Cardiac septum (tissue), 1 donor: ENCODE data around the gene PLOD3. TPM values are rescaled to one million over a fixed set of nuclear protein-coding genes. Genes with fewer than 3 reads are reported as not detected.
"Not testable (repeated sequence)": the region's sequence is repeated elsewhere in the genome, so short reads cannot be mapped to it uniquely, and the experiment has no call there.

Experiments used
- DNase-seq: peaks from one replicate; pipeline ENCODE4 v3.0.0-alpha.2; 2020; ENCODE audit warnings: low spot score
- intact Hi-C: fragments of 100-400 bp; cut with DNase I; formaldehyde crosslinking; loops from one replicate; pipeline ENCODE4 v1.14.0; 2022
- long read RNA-seq: library from polyadenylated mRNA; unstranded; transcript quantifications from one replicate; pipeline ENCODE4 v2.0.0, GENCODE V29; 2021
- total RNA-seq: library from RNA; stranded (reverse); fragmentation: NEBNext Ultra II Directional; extraction: Animal tissue kit (Norgen Biotek cat#: 25700); gene quantifications from one replicate; pipeline ENCODE4 v1.2.1, GENCODE V29; 2021
- donor health status: DM: no; HTN: no; CAD: no.

Gene PLOD3
- 43.9 TPM for total RNA-seq
- long read RNA-seq, transcript PLOD3-201 (19 exons, 2,920 nt): major isoform, 22 of 61 reads
- long read RNA-seq, partial matches to known transcripts: 34 of 61 reads
- long read RNA-seq, other reads (novel, unspliced or antisense): 5 of 61 reads

- intact Hi-C loops: loop anchor here (5.0 kb wide), 1 partner anchor 35 kb away; no protein-coding TSS in a partner anchor
- DNase-seq: peak; percentile 96
Observed at GRCh38 chr7:101217388-101218235, at the start of gene PLOD3, which contains the start of gene ZNHIT1. Gene PLOD3, minus strand, starts transcription at chr7:101217581. Its CDS starts 307 bp downstream, at chr7:101217274. Gene ZNHIT1, plus strand, starts transcription at chr7:101218165. Its CDS starts 31 bp downstream, at chr7:101218196.

GRCh38 chr7:101265622-101266516 lies 48.5 kb upstream of the PLOD3 start:
- intact Hi-C loops: no loop called here
- DNase-seq: no peak

GRCh38 chr7:101264102-101264706 lies 46.8 kb upstream of the PLOD3 start:
- intact Hi-C loops: not testable (repeated sequence)
- peak; percentile 81 for DNase-seq

- intact Hi-C loops: no loop called here
- DNase-seq: no peak
Observed at GRCh38 chr7:101258243-101258731, 40.9 kb upstream of the PLOD3 start.

GRCh38 chr7:101255796-101256195 lies 38.4 kb upstream of the PLOD3 start:
- no peak for DNase-seq
- intact Hi-C loops: no loop called here

- DNase-seq: not testable (repeated sequence)
- intact Hi-C loops: loop anchor here (5.0 kb wide), 1 partner anchor 36 kb away; the partner anchor contains the start of genes PLOD3 and ZNHIT1
Observed at GRCh38 chr7:101253199-101253598, 35.8 kb upstream of the PLOD3 start.

- intact Hi-C loops: loop anchor here (5.0 kb wide), 1 partner anchor 35 kb away; the partner anchor contains the start of genes PLOD3 and ZNHIT1
- DNase-seq: peak; percentile 99
Observed at GRCh38 chr7:101251871-101252659, 34.7 kb upstream of the PLOD3 start.

GRCh38 chr7:101250324-101250723 lies 32.9 kb upstream of the PLOD3 start:
- DNase-seq: no peak
- intact Hi-C loops: loop anchor here (5.0 kb wide), 1 partner anchor 33 kb away; the partner anchor contains the start of genes PLOD3 and ZNHIT1

- intact Hi-C loops: no loop called here
- no peak for DNase-seq
Observed at GRCh38 chr7:101248276-101248675, 30.9 kb upstream of the PLOD3 start.

- intact Hi-C loops: no loop called here
- no peak for DNase-seq
Observed at GRCh38 chr7:101245147-101245668, 27.8 kb upstream of the PLOD3 start.

GRCh38 chr7:101244375-101245146 lies 27.2 kb upstream of the PLOD3 start, which contains the start of gene FIS1:
Gene FIS1, minus strand, starts transcription at chr7:101245081. Its CDS starts 77 bp downstream, at chr7:101245004.
- intact Hi-C loops: loop anchor here (5.0 kb wide), 1 partner anchor 38 kb away; no protein-coding TSS in a partner anchor

GRCh38 chr7:101243646-101244374 lies 26.4 kb upstream of the PLOD3 start:
- intact Hi-C loops: loop anchor here (5.0 kb wide), 1 partner anchor 38 kb away; no protein-coding TSS in a partner anchor
- DNase-seq: no peak

More at GRCh38 chr7:101244375-101245146, 27.2 kb upstream of the PLOD3 start, which contains the start of gene FIS1:
- DNase-seq: peak; percentile 97

GRCh38 chr7:101241443-101242349 lies 24.3 kb upstream of the PLOD3 start:
- intact Hi-C loops: loop anchor here (5.0 kb wide), 1 partner anchor 41 kb away; no protein-coding TSS in a partner anchor
- DNase-seq: no peak

GRCh38 chr7:101241015-101241363 lies 23.6 kb upstream of the PLOD3 start:
- no peak for DNase-seq
- intact Hi-C loops: loop anchor here (5.0 kb wide), 1 partner anchor 41 kb away; no protein-coding TSS in a partner anchor
